Measurements from ENCODE around the gene KCNQ5.
"Not testable (repeated sequence)": the region's sequence is repeated elsewhere in the genome, so short reads cannot be mapped to it uniquely, and the experiment has no call there.

GRCh38 chr6:73233971-73234370, 612.1 kb downstream of the KCNQ5 start:
- TF ChIP-seq, protein P1, sequence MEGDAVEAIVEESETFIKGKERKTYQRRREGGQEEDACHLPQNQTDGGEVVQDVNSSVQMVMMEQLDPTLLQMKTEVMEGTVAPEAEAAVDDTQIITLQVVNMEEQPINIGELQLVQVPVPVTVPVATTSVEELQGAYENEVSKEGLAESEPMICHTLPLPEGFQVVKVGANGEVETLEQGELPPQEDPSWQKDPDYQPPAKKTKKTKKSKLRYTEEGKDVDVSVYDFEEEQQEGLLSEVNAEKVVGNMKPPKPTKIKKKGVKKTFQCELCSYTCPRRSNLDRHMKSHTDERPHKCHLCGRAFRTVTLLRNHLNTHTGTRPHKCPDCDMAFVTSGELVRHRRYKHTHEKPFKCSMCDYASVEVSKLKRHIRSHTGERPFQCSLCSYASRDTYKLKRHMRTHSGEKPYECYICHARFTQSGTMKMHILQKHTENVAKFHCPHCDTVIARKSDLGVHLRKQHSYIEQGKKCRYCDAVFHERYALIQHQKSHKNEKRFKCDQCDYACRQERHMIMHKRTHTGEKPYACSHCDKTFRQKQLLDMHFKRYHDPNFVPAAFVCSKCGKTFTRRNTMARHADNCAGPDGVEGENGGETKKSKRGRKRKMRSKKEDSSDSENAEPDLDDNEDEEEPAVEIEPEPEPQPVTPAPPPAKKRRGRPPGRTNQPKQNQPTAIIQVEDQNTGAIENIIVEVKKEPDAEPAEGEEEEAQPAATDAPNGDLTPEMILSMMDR (IDR thresholded peaks at IDR 0.05): not testable (repeated sequence)
- TF ChIP-seq EZH2 (IDR thresholded peaks at IDR 0.05): not testable (repeated sequence)
